HCT116 (cell line): ENCODE results near the gene TTLL7.

Experiments
- RAD21 ChIP-seq: IDR thresholded peaks from 2 replicates; pipeline ENCODE4 v1.6.1; 2012; ENCODE audit warnings: low read depth, mild to moderate bottlenecking
- TF ChIP-seq, protein P1 (sequence below), 3 experiments: fragments of 200-600 bp in 1 of 3; sonication (generic) in 1 of 3; IDR thresholded peaks in 2 of 3; conservative IDR thresholded peaks in 1 of 3; 2 replicates each; pipeline ENCODE4 v1.5.1; 2012 to 2017; ENCODE audit warnings: low read depth in 2 of 3, low read length in 2 of 3, antibody characterized with exemption in 1 of 3, borderline replicate concordance in 1 of 3, control low read depth in 1 of 3, mild to moderate bottlenecking in 1 of 3, mixed read lengths in 1 of 3, mixed run types in 1 of 3, moderate library complexity in 1 of 3; ENCODE audit not compliant: insufficient read depth in 1 of 3

DNA sequence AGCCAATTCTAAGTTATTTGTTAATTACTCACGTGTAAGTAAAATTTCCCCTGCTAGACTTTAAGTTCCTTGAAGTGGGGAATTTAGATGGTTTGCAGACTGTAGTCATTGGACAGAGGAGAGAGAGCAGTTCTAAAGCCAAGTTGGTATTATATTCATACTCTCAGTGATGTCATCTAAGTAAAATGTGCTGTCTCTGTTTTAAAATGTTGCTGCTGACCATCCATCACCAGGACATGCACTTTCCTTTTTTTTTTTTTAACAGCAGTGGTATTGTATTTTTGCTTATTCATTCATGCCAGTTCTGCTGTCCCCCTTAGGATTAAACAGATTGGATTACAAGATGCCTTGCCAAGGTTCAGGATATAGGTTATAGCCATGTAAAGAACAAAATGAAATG lies 2.3 kb downstream of the TTLL7 start:
- TF ChIP-seq, protein P1, sequence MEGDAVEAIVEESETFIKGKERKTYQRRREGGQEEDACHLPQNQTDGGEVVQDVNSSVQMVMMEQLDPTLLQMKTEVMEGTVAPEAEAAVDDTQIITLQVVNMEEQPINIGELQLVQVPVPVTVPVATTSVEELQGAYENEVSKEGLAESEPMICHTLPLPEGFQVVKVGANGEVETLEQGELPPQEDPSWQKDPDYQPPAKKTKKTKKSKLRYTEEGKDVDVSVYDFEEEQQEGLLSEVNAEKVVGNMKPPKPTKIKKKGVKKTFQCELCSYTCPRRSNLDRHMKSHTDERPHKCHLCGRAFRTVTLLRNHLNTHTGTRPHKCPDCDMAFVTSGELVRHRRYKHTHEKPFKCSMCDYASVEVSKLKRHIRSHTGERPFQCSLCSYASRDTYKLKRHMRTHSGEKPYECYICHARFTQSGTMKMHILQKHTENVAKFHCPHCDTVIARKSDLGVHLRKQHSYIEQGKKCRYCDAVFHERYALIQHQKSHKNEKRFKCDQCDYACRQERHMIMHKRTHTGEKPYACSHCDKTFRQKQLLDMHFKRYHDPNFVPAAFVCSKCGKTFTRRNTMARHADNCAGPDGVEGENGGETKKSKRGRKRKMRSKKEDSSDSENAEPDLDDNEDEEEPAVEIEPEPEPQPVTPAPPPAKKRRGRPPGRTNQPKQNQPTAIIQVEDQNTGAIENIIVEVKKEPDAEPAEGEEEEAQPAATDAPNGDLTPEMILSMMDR (IDR thresholded peaks at IDR 0.05 in 2 of 3, conservative IDR thresholded peaks at IDR 0.05 in 1 of 3; ENCODE audit: borderline replicate concordance in 1 of 3, insufficient read depth in 1 of 3, low read depth in 2 of 3, low read length in 2 of 3): no peak
- TF ChIP-seq RAD21: no peak
